Ovary (tissue), 9 donors: ENCODE results near the gene ADI1. TPM values are rescaled to one million over a fixed set of nuclear protein-coding genes. Genes with fewer than 3 reads are reported as not detected.

Source experiments
- DNase-seq, 5 donors: peaks; one replicate each; pipeline ENCODE4 v3.0.0-alpha.2; 2019 to 2020
- H3K27ac ChIP-seq, 2 donors: fragments of 200-600 bp; one replicate each; pipeline versions ENCODE4 v1.5.1 to v1.8.0; 2019 to 2022
- H3K27me3 ChIP-seq: fragments of 200-600 bp; one replicate; pipeline ENCODE4 v1.8.0; 2022
- H3K36me3 ChIP-seq: fragments of 200-600 bp; sonication (generic); one replicate; pipeline ENCODE4 v1.5.1; 2019
- H3K4me1 ChIP-seq: one replicate; pipeline ENCODE4 v1.8.1; 2013; ENCODE audit warnings: mild to moderate bottlenecking, moderate library complexity; ENCODE audit not compliant: insufficient read depth
- H3K4me3 ChIP-seq: fragments of 200-600 bp; sonication (generic); one replicate; pipeline ENCODE4 v1.5.1; 2017
- H3K9me3 ChIP-seq, 2 donors: fragments of 200-600 bp in 1 of 2; sonication (generic) in 1 of 2; one replicate each; pipeline versions ENCODE4 v1.5.1 to v1.8.1; 2013 to 2019; ENCODE audit warnings: mild to moderate bottlenecking in 1 of 2, moderate library complexity in 1 of 2
- CTCF ChIP-seq, 3 donors: fragments of 450-650 bp in 2 of 3; fragments of 200-600 bp in 1 of 3; IDR thresholded peaks; one replicate each; pipeline versions ENCODE4 v1.5.1 to v1.8.0; 2016 to 2022; ENCODE audit warnings: antibody characterized with exemption in 3 of 3, mild to moderate bottlenecking in 1 of 3
- EP300 ChIP-seq: sonication (generic); formaldehyde crosslinking; IDR thresholded peaks from one replicate; pipeline ENCODE4 v1.6.1; 2017; ENCODE audit warnings: antibody characterized with exemption
- POLR2A ChIP-seq: fragments of 450-650 bp; IDR thresholded peaks from one replicate; pipeline ENCODE4 v1.6.1; 2017; ENCODE audit warnings: antibody characterized with exemption, mild to moderate bottlenecking, moderate library complexity
- WGBS, 3 donors: extraction: QIAGEN DNeasy Blood & Tissue Kit in 1 of 3; methylation state at CpG; one replicate each; pipeline versions ENCODE4 v1.1.5 to v1.1.7; 2013 to 2017; 5-methylcytosine and 5-hydroxymethylcytosine counted together
- intact Hi-C, 4 donors: fragments of 100-400 bp; cut with DNase I; formaldehyde crosslinking; loops; one replicate each; pipeline versions ENCODE4 v1.11.0 to v1.15.1; 2022 to 2023
- polyA plus RNA-seq, 2 donors: library from polyadenylated mRNA; stranded (reverse); fragments of 200-250 nt in 1 of 2; fragments of 350-450 nt in 1 of 2; fragmentation: Illumina TruSeq in 1 of 2; extraction: RNeasy Lipid Tissue Mini Kit (QIAGEN cat#74804) in 1 of 2; gene quantifications; one replicate each; pipeline ENCODE4 v1.2.3, GENCODE V29; 2013 to 2014
- total RNA-seq, 7 donors: library from RNA; depleted of rRNA in 2 of 7; stranded (reverse); fragments of >200 nt in 2 of 7; fragmentation: NEBNext Ultra II Directional in 3 of 7; extraction: Animal tissue kit (Norgen Biotek cat#: 25700) in 3 of 7; gene quantifications; one replicate each; pipeline versions ENCODE4 v1.1.0 to v1.2.4, GENCODE V29; 2016 to 2023
- donor health status: DM: no; HTN: no; CAD: no; lungs with moderate emphysema.
- donor health status: DM: no; HTN: no; CAD: no.
- donor health status: Bipolar disorder and iron deficiency.
- donor health status: DM: yes; HTN: yes; CAD: no.
- donor health status: DM: no; HTN: no; CAD: no.
- donor health status: DM: yes; HTN: yes; CAD: no.

Gene ADI1
- total and polyA plus RNA-seq, 9 donors: 35.9 to 77.2 (median 51.9) TPM

GRCh38 chr2:3533836-3534235, 14.5 kb upstream of the ADI1 start:
- DNase-seq: no peak
- Histone ChIP-seq H3K27ac (no peak overlapping the region), H3K4me1 (peaks cover 10% of the 10 kb centered on the region), H3K27me3 (no peaks in the 10 kb centered on the region), H3K9me3 (no peaks in the 10 kb centered on the region), H3K36me3 (no peaks in the 10 kb centered on the region), H3K4me3 (no peak overlapping the region)
- WGBS, 3 donors: 92 to 97% (median 94%) methylated on average over 6 of the region's 6 CpGs
- TF ChIP-seq CTCF (IDR thresholded peaks at IDR 0.05) (no peak), EP300 (no peak), POLR2A (no peak)
- intact Hi-C loops: loop anchor here in 1 of 4 donors (10.0 kb wide), 1 partner anchor 109 kb away; no protein-coding TSS in a partner anchor

DNA sequence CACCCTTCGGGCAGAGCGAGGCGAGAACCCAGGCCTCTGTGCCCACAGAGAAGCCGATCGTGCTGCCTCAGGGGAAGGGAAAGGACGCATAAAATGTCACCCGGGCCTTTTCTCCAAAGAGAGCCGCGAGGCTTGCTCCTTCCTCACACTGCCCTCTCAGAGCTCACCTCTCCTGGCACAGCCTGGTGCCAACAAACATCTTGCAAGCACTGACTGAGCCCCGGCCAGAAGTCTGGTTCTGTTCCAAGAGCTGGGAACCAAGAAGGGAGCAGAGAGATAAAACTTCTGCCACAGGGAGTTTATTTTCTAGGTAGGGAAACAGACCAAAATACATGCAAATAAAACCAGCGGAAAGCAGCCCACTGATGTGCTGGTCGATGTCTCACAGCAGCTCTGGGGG, 13.6 kb upstream of the ADI1 start:
- no peaks in the 10 kb centered on the region for H3K36me3 ChIP-seq
- no peaks in the 10 kb centered on the region for H3K9me3 ChIP-seq
- no peak for DNase-seq
- peaks cover 10% of the 10 kb centered on the region for H3K4me1 ChIP-seq
- H3K27me3 ChIP-seq: no peaks in the 10 kb centered on the region
- intact Hi-C loops: loop anchor here in 1 of 4 donors (10.0 kb wide), 1 partner anchor 108 kb away; no protein-coding TSS in a partner anchor
- TF ChIP-seq POLR2A (no peak), EP300 (no peak), CTCF (IDR thresholded peaks at IDR 0.05) (no peak)
- H3K27ac ChIP-seq: no peak overlapping the region
- 83 to 92% (median 89%) methylated on average over 12 of the region's 12 CpGs for WGBS, 3 donors
- no peak overlapping the region for H3K4me3 ChIP-seq

DNA sequence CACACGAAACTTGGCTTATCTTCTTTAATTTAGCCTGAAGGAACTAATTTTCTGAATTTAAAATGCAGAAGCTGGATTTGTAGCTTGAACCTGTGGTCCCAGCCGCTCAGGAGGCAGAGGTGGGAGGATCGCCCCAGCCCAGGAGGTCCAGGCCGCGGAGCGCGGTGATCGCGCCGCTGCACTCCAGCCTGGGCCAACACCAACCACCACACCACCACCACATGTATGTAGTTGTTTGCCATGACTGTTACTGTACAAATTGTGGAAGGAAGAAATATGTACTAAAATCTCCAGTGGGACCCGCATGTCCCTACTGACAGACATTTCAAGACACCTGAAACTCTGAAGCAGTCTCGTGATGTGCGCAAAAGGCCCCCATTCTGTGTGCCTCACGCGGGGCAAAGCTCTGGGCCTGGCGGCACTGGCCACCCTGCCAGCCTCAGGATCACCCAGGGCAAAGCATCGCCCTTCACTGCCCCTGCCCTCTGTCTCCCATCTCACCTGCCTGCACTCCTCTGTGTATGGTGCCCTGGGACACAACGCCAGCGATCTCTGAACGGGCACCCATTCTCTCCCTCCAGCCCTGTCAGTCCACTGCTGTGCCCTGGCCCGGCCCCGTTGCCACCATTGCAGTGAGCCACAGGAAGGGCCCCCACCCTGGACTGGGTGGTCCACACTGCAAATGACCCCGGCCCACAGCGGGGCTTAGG, 10.1 kb upstream of the ADI1 start:
- 94 to 97% (median 96%) methylated on average over 24 of the region's 24 CpGs for WGBS, 3 donors
- no peak for DNase-seq

More for the DNA sequence above, 10.1 kb upstream of the ADI1 start:
- TF ChIP-seq POLR2A (no peak), EP300 (no peak), CTCF (IDR thresholded peaks at IDR 0.05) (no peak)
- Histone ChIP-seq H3K27ac (no peak overlapping the region), H3K9me3 (no peaks in the 10 kb centered on the region), H3K27me3 (no peaks in the 10 kb centered on the region), H3K4me1 (peaks cover 2% of the 10 kb centered on the region), H3K36me3 (no peaks in the 10 kb centered on the region), H3K4me3 (no peak overlapping the region)
- intact Hi-C loops: loop anchor here in 1 of 4 donors (10.0 kb wide), 1 partner anchor 105 kb away; no protein-coding TSS in a partner anchor
